GM19328 (cell line): Measurements from ENCODE around the gene RAB6B.

Source experiments
- ATAC-seq: cut with Tn5 transposase; IDR thresholded peaks from one replicate; pipeline ENCODE4 v1.9.1; 2021; ENCODE audit warnings: mild to moderate bottlenecking, moderate library complexity; ENCODE audit not compliant: unreplicated experiment

Gene RAB6B

DNA sequence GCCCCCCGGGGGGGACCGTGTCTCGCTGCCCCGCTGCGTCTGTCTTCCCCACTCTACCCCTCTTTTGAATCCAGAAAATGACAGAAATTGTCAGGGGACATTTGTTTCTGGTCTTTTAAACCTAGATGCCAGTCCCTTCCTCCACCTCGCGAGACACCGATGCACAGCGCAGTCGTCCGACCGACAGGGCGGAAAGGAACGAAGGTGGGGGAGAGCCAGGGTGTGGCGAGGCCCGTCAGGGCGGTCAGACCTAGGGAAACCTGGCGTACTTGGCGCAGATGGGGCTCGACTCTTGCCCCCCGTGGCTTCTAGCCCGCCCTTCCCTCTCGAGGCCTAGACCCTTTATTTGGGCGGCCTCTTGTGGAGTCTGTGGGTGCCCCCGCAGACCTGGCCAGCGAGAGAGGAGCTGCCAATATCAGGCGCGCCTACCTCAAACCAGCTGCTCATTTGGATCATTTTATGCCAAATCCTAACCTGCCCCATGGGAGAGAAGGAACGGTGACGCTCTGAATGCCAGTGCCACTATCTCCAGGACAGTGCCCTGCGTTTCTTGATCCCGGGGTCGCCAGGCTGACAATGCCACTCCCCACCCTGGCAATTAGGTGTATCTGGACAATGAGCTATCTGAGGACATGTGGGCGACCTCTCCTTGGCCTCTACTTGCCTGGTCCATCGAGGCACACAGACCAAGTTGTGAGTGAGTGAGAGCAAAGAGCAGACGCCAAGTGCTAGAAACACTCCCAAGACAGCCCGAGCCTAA lies 500 bp upstream of the RAB6B start:
- ATAC-seq, result no peak

GRCh38 chr3:133894353-133895207 lies 1.1 kb downstream of the RAB6B start:
- ATAC-seq, result no peak

DNA sequence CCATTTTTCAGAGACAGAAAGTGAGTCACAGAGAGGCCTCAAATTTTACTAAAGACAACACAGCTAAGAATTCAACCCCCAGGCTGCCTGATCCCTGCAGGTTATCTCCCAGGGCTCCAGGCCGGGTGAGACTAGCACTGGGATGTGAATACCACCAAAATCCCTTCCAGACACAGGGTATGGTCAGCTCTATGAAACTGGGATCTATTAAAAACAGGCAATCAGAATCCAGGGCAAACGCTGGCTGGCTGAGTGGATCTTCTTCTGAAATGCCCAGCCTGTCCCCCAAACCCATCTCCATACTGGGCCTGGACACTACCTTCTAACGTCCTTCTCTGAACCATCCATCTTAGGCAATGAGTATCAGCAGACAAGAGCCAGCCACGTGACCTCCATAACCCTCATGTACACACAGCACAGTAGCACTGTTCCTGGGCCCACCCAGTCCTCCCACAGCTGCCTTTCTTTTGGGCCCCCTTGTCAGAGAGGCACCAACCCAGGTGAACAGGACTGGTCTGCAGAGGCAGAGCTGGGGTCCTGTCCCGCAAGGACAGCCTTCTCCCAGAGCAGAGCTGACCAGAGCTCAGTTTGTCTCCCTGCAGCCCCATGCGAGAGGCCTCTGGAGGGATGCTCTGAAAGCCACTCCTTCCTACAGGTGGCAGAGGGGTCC lies 1.9 kb downstream of the RAB6B start:
- ATAC-seq, result no peak

DNA sequence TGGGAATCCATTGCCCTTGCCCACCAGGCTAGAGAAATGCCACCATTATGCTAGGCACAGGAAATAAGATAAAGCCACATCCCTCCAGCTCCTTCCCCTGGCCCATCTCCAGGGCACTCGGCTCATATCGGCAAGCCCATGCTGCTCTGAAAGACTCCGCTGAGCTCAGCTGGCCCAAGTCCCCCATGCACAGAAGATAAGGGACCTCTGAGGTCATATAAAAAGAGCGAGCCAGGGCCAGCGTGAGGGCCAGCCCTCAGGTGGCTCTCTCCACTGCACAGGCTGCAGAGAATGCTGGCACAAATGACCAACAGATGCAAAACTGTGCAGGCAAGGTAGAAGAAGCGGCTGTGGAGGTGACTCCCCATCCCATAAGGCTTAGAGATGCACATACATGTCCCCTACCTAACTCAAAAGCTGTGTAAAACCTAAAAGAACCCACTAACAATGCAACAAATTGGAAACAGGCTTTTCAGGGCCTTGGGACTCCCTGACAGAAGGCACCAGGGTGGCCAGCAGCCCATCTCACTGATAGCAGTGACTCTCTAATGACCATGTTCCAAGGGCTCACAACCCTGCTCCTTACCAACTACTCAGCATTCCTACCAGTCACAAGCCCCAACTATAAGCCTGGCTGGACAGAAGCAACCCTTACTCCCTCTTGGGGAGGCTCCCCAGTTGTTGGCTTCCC lies 3.0 kb downstream of the RAB6B start:
- ATAC-seq, result no peak

GRCh38 chr3:133891662-133892378 lies 3.9 kb downstream of the RAB6B start:
- no peak for ATAC-seq

- no peak for ATAC-seq
Observed at GRCh38 chr3:133890972-133891644, 4.6 kb downstream of the RAB6B start.

GRCh38 chr3:133890037-133890436 lies 5.6 kb downstream of the RAB6B start:
- no peak for ATAC-seq

DNA sequence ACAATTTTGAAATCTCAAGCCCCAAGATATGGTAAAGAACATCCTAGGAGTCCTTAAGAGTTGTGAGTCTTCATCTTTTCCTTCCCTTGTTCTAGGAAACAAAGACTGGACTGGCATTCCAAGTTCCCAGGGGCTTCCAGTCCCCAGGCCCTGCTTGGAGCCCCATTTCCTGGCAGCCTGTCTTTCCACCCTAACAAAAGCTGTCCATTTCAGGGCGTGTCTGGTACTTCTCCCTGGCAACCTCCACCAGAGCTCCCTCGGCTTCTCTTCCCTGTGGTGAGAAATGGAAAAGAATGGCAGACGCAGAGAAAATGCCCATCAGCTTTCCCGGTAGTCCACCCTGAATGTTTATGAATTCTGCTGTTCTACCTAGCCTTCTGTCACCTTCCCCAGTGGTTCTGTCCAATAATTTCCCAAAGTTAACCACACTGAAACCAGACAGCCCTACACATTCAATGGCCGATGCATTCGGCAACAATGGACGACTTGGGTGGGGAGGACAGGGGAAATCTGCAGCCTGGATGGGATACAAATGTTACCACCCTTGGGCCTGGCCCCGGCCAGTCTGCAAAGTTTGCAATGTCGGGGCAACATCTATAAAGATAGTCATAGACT lies 6.8 kb downstream of the RAB6B start:
- no peak for ATAC-seq

GRCh38 chr3:133887803-133888703 lies 7.6 kb downstream of the RAB6B start:
- ATAC-seq, result no peak

DNA sequence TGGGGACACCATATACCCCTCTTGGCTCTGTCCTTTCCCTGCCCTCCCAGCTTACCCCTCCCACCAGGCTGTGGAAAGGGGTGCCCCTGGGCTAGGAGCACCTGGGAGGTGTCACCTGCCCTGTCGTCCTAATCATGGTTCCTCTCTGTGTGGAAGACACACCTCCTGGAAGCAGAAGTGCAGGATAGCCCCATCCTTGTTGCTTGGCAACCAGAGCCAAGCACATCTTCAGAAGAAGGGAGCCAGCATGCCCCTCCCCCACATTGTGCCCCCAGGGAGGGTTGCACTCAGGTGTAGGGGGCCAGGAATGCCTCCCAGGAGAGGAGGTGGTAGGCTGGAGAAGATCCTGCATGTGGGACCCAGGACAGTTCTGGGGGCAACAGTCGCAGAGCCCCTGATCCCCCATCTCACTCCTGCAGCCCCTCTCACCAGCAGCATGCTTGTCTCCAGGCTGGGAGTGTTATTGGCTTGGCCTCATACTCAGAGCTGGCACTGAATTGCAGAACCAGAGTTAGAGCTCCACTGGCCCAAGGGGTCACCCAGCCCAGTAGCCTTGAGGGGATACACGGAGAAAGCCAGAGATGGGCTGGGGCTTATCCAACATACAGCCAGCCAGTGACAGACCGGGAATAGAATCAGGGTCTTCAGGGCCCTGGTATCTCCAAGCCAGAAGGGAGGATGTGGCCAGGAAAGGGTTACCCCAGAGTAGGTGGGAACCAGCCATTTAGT lies 8.4 kb downstream of the RAB6B start:
- no peak for ATAC-seq

DNA sequence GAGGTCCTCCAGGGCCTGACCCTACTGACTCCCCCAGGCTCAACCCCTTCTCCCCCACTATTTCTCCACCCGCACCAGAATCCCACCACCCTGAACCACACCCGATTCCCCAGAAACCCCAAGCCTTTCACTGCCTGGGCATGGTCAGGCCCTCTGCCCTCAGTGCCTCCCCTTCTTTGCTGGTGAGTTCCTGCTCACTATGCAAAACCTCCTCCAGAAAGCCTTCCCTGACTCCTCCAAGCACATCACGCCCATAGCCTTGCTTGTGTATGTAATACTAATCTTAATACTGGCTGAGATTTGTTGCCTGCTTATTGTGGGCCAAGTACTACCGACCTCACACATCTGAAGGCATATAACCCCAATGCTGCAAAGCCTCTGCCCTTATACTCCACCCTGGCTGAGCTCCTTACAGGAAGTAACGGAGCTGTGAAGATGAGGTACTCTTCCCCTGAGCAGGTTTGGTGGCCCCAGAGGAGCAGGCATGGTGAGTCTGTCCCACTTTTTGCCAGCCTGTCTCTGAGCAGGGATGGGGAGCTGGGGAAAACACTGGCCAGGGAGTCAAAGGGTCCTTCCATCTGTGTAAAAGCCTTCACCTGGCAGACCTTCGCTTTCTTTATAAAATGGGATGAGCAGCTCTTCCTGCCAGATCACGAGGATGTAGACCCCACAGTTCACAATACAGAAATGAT lies 9.5 kb downstream of the RAB6B start:
- no peak for ATAC-seq

DNA sequence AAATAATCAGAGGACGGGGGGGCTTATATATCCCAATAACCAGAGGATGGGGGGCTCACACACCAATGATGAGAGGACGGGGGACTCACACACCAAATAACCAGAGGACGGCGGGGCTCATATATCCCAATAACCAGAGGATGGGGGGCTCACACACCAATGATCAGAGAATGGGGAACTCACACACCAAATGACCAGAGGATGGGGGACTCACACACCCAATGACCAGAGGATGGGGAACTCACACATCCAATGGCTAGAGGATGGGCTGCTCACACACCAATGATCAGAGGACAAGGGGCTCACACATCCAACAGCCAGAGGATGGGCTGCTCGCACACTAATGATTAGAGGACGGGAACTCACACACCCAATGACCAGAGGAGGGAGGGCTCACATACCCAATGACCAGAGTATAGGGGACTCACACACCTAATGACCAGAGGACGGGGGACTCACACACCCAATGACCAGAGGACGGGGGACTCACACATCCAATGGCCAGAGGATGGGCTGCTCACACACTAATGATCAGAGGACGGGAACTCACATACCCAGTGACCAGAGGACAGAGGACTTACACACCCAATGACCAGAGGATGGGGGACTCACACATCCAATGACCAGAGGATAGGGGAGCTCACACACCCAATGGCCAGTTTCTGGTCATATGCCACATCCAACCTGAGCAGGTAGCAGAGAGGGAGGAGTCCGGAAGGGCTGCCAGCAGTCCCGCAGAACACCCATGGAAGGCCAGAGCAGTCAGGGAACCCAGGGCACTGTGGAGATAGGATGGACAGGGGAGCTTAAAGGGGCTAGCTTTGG lies 10.6 kb downstream of the RAB6B start:
- ATAC-seq, result no peak

DNA sequence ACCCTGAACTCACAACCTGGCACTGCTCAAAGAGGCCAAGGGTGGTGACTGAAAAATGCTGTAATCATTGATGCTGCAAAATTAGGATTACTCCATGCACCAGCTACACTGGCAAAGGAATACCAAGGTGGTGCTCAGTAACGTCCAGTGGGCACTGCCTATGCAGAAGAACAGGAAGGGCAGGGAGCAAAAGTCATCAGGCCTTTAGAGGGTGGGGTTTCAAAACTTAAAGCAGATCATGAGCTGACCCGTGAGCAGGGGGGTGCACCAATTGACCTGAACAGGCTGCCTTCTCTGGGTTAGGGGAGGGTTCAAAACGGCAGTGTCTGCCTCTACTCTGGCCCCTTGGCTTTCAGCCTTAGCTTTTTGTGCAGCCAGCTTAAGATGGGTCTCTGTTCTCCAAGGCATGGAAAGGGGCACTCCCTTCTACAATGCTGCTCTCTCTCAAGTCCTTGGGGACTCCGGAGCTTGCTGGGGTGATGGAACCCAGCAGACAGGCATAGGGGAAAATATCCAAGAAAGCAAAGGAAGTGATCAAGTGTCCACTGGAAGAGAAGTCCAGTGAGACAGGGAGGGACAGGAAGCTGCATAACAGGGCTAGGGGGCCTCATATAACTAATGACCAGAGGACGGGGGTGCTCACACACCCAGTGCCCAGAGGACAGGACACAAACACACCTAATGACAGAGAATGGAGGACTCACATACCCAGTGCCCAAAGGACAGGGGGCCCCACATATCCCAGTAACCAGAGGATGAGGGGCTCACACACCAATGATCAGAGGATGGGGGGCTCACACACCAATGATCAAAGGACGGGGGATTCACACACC lies 11.4 kb downstream of the RAB6B start:
- no peak for ATAC-seq

DNA sequence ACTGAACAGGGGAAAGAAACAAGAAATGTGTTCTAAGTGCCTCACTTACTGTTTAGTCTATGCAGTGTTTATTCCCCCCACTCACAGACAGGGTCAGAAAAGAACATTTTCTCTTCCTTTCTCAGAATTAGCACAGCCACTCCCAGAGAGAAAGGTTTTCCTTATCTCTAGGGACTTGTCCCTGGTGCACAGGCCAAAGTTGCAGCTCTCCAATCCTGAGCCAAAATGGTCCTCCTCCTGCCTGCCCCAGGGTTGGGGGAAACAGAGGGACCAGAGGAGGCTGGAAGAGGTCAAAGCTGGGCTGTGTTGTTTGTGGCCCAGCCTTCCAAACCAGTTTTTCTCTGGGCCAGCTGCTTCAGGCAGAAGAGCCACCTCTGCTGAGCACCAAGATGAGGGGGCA lies 12.0 kb downstream of the RAB6B start:
- ATAC-seq, result no peak

DNA sequence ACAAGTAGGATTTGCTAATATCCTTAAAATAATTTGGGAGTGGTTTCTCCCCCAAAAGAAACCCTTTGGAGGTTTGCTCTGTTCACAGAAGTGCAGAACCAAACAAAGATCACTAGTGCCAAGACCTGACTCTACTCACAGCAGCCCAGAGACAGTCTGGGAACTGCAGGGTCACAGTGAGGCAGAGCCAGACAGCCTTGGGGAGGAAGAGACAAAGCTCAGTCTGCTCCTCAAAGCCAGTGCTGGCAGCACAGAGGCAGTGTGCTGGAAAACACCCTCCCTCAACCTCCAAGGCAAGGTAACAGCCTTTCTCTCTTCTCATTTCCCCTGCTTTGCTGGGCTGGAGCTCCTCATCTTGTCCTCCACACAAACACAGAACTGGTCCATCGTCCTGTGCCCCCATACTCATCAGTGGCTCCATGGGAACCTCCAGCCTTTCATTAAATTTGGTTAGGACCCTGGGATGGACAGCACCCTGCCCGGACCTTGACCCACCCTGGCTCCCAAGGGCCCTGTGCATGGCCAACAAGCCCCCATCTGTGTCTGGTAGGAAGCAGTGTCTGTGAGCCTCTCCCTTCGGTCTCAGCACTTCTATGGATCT lies 12.6 kb downstream of the RAB6B start:
- no peak for ATAC-seq
